ENCODE data around the gene MGAT5B.

DNA sequence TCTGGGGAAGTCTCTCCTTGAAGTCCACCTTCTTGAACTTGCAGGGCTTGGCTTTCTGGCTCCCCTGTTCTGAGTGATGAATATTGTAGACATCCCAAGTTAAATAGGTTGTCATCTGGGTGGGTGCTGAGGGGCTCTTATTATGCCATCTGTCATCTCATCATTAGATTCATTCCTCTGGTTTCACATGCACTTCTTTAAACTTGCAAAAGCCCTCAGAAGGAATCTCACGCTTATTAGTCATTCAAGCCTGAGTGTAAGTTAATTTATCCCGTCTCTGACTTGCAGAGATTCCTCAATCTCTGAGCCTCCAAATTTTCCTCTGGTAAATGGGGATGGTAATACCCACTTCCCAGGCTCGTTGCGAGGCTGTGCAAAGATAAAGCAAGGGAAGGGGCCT is 5.7 kb downstream of the MGAT5B start:
- TF ChIP-seq, protein P1, sequence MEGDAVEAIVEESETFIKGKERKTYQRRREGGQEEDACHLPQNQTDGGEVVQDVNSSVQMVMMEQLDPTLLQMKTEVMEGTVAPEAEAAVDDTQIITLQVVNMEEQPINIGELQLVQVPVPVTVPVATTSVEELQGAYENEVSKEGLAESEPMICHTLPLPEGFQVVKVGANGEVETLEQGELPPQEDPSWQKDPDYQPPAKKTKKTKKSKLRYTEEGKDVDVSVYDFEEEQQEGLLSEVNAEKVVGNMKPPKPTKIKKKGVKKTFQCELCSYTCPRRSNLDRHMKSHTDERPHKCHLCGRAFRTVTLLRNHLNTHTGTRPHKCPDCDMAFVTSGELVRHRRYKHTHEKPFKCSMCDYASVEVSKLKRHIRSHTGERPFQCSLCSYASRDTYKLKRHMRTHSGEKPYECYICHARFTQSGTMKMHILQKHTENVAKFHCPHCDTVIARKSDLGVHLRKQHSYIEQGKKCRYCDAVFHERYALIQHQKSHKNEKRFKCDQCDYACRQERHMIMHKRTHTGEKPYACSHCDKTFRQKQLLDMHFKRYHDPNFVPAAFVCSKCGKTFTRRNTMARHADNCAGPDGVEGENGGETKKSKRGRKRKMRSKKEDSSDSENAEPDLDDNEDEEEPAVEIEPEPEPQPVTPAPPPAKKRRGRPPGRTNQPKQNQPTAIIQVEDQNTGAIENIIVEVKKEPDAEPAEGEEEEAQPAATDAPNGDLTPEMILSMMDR (IDR thresholded peaks at IDR 0.05; ENCODE audit: insufficient read depth, low read depth, low read length), result no peak
- TF ChIP-seq EZH2 (IDR thresholded peaks at IDR 0.05; ENCODE audit: insufficient read depth, low read length), result no peak

All from astrocyte (in vitro differentiated cells and primary cell).